ENCODE results near the gene MC2R. TPM values are rescaled to one million over a fixed set of nuclear protein-coding genes. Genes with fewer than 3 reads are reported as not detected.

The MC2R gene
- polyA plus RNA-seq, 1 donor from 2014 or later: not detected

GRCh38 chr18:13932285-13933025 is 17.1 kb upstream of the MC2R start:
- H3K9ac ChIP-seq (ENCODE audit: low read length): no peak overlapping the region
- H3K27ac ChIP-seq (ENCODE audit: low read length): no peak overlapping the region
- H3K4me3 ChIP-seq (ENCODE audit: low read length): no peak overlapping the region
- H4K20me1 ChIP-seq (ENCODE audit: insufficient read depth): no peaks in the 10 kb centered on the region
- no peak overlapping the region for H3K4me2 ChIP-seq (ENCODE audit: low read length)
- no peak overlapping the region for H2AFZ ChIP-seq (ENCODE audit: low read depth, low read length)
- no peaks in the 10 kb centered on the region for H3K9me3 ChIP-seq (ENCODE audit: low read length)
- no peaks in the 10 kb centered on the region for H3K79me2 ChIP-seq (replicated peaks; ENCODE audit: insufficient read depth, low read length)
- H3K36me3 ChIP-seq (ENCODE audit: insufficient read depth, low read length): no peaks in the 10 kb centered on the region
- H3K27me3 ChIP-seq (ENCODE audit: insufficient read depth, low read depth, low read length): no peaks in the 10 kb centered on the region
- H3K9me2 ChIP-seq (ENCODE audit: insufficient read depth, low read length): no peaks in the 10 kb centered on the region
- no peaks in the 10 kb centered on the region for H3F3A ChIP-seq (ENCODE audit: insufficient read depth, low read length, poor library complexity, severe bottlenecking)
- TF ChIP-seq TAF1 (IDR thresholded peaks at IDR 0.05; ENCODE audit: low read depth) (no peak), EP300 (conservative IDR thresholded peaks at IDR 0.05; ENCODE audit: poor library complexity, severe bottlenecking) (no peak), SMC3 (conservative IDR thresholded peaks at IDR 0.05; ENCODE audit: poor library complexity) (no peak), EZH2 (IDR thresholded peaks at IDR 0.05; ENCODE audit: borderline replicate concordance, insufficient read depth, low read length, poor library complexity, severe bottlenecking) (no peak), CTCF (IDR thresholded peaks at IDR 0.05; ENCODE audit: poor library complexity, severe bottlenecking) (no peak), MXI1 (conservative IDR thresholded peaks at IDR 0.05; ENCODE audit: poor library complexity, severe bottlenecking) (no peak), RAD21 (conservative IDR thresholded peaks at IDR 0.05) (no peak), POLR2AphosphoS5 (IDR thresholded peaks at IDR 0.05) (no peak), REST (IDR thresholded peaks at IDR 0.05; ENCODE audit: borderline replicate concordance) (no peak)

DNA sequence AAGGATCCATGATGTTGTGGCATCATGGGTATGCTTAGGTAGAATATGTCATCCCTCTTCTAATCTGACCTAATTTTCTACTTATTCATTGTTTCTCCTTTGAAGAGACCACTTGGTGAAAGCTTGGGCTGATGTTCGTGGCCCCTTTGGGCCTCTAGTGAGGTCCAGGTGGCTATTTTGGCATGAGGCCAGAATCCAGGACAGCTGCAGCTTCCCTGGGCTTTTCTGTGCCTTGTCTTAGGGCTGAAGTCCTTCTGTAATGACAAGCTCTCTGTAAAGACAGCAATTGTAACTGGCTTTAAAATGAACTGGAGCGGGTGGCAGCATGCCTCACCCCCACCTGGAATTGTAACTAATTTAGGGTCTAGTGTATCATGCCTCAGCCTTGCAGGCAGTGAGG is 15.6 kb upstream of the MC2R start:
- Histone ChIP-seq H2AFZ (ENCODE audit: low read depth, low read length) (no peak overlapping the region), H3K9me3 (ENCODE audit: low read length) (no peaks in the 10 kb centered on the region), H3K9ac (ENCODE audit: low read length) (no peak overlapping the region), H3K79me2 (replicated peaks; ENCODE audit: insufficient read depth, low read length) (no peaks in the 10 kb centered on the region), H3K27ac (ENCODE audit: low read length) (no peak overlapping the region), H3F3A (ENCODE audit: insufficient read depth, low read length, poor library complexity, severe bottlenecking) (no peaks in the 10 kb centered on the region), H3K4me2 (ENCODE audit: low read length) (no peak overlapping the region), H4K20me1 (ENCODE audit: insufficient read depth) (no peaks in the 10 kb centered on the region), H3K27me3 (ENCODE audit: insufficient read depth, low read depth, low read length) (no peaks in the 10 kb centered on the region), H3K4me3 (ENCODE audit: low read length) (no peak overlapping the region), H3K36me3 (ENCODE audit: insufficient read depth, low read length) (no peaks in the 10 kb centered on the region), H3K9me2 (ENCODE audit: insufficient read depth, low read length) (no peaks in the 10 kb centered on the region)
- TF ChIP-seq SMC3 (conservative IDR thresholded peaks at IDR 0.05; ENCODE audit: poor library complexity) (no peak), CTCF (IDR thresholded peaks at IDR 0.05; ENCODE audit: poor library complexity, severe bottlenecking) (no peak), EZH2 (IDR thresholded peaks at IDR 0.05; ENCODE audit: borderline replicate concordance, insufficient read depth, low read length, poor library complexity, severe bottlenecking) (no peak), MXI1 (conservative IDR thresholded peaks at IDR 0.05; ENCODE audit: poor library complexity, severe bottlenecking) (no peak), REST (IDR thresholded peaks at IDR 0.05; ENCODE audit: borderline replicate concordance) (no peak), POLR2AphosphoS5 (IDR thresholded peaks at IDR 0.05) (no peak)
